ENCODE data around the gene ZFP91. TPM values are rescaled to one million over a fixed set of nuclear protein-coding genes. Genes with fewer than 3 reads are reported as not detected.

Gene ZFP91
- total RNA-seq, 2 experiments from 2014 or later: 37.2 to 38.0 TPM

DNA sequence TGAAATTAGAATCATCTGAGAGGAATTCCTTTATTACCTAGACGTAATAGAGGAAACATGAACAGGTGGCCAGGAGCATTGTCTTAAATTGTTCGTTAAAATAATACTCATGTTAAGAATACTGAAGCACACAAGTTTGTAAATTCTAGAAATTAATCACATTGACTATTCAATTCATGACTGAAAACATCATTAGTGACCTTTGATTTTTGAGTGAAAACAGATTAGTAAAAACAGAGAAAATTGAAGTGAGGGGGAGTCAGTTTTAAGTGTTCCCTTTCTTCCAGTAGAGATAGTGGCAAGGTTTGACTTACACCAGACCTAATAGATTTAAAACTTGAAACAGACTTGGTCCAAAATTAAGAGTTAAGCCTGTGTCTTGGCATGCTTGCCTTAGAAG lies 1.4 kb downstream of the ZFP91 start:
- POLR2A ChIA-PET: interaction anchor here (1.0 to 9.1 kb wide), 6 partner anchors 12 to 26 kb away, joined by 3 to 69 read pairs (median 8); no protein-coding TSS in a partner anchor

GRCh38 chr11:58582437-58582836 lies 3.6 kb downstream of the ZFP91 start:
- ChIA-PET CTCF (interaction anchor here (0.7 to 2.0 kb wide), 3 partner anchors 15 to 47 kb away, joined by 3 to 9 read pairs (median 3); no protein-coding TSS in a partner anchor), POLR2A (interaction anchor here (0.6 to 1.2 kb wide), 3 partner anchors 8 to 19 kb away, joined by 3 to 4 read pairs (median 4); no protein-coding TSS in a partner anchor)
- H3K9me3 Mint-ChIP-seq: no peaks in the 10 kb centered on the region
- peaks cover 49% of the 10 kb centered on the region for H3K36me3 Mint-ChIP-seq (ENCODE audit: low read depth)
- TF ChIP-seq CTCF (IDR thresholded peaks at IDR 0.05): no peak
- intact Hi-C loops (cut with micrococcal nuclease): no loop called here
- H3K4me3 Mint-ChIP-seq: peak overlapping the region; percentile 19
- H3K4me1 Mint-ChIP-seq (ENCODE audit: low read depth): peaks cover 51% of the 10 kb centered on the region
- no peak overlapping the region for H3K27ac Mint-ChIP-seq
- ATAC-seq: no peak
- no peaks in the 10 kb centered on the region for H3K27me3 Mint-ChIP-seq
- DNase-seq: no peak

More for the DNA sequence above, 1.4 kb downstream of the ZFP91 start:
- ATAC-seq (no peak), DNase-seq (no peak)
- TF ChIP-seq CTCF (IDR thresholded peaks at IDR 0.05): no peak
- Mint-ChIP-seq H3K36me3 (ENCODE audit: low read depth) (peaks cover 37% of the 10 kb centered on the region), H3K27me3 (no peaks in the 10 kb centered on the region), H3K4me3 (peak overlapping the region; percentile 93), H3K4me1 (ENCODE audit: low read depth) (peaks cover 41% of the 10 kb centered on the region), H3K9me3 (no peaks in the 10 kb centered on the region), H3K27ac (peak overlapping the region; percentile 100)
- intact Hi-C loops (cut with micrococcal nuclease): no loop called here
- CTCF ChIA-PET: interaction anchor here (1.0 to 1.2 kb wide), 2 partner anchors 12 to 16 kb away, joined by 3 to 4 read pairs; no protein-coding TSS in a partner anchor

GRCh38 chr11:58586998-58587397 lies 8.1 kb downstream of the ZFP91 start:
- H3K27ac Mint-ChIP-seq: no peak overlapping the region
- ChIA-PET POLR2A (interaction anchor here (0.8 kb wide), 1 partner anchor 9 kb away, joined by 3 read pairs; no protein-coding TSS in a partner anchor), CTCF (interaction anchor here (1.2 to 1.9 kb wide), 4 partner anchors 10 to 43 kb away, joined by 3 to 9 read pairs (median 5); no protein-coding TSS in a partner anchor)
- no peaks in the 10 kb centered on the region for H3K9me3 Mint-ChIP-seq
- ATAC-seq (no peak), DNase-seq (no peak)
- H3K4me3 Mint-ChIP-seq: no peak overlapping the region
- H3K4me1 Mint-ChIP-seq (ENCODE audit: low read depth): peaks cover 65% of the 10 kb centered on the region
- no peaks in the 10 kb centered on the region for H3K27me3 Mint-ChIP-seq
- intact Hi-C loops (cut with micrococcal nuclease): no loop called here
- TF ChIP-seq CTCF (IDR thresholded peaks at IDR 0.05): no peak
- peaks cover 36% of the 10 kb centered on the region for H3K36me3 Mint-ChIP-seq (ENCODE audit: low read depth)

GRCh38 chr11:58591659-58592058 lies 12.8 kb downstream of the ZFP91 start:
- Mint-ChIP-seq H3K27me3 (no peaks in the 10 kb centered on the region), H3K27ac (peak overlapping the region; percentile 1), H3K9me3 (no peaks in the 10 kb centered on the region), H3K4me1 (ENCODE audit: low read depth) (peaks cover 69% of the 10 kb centered on the region), H3K36me3 (ENCODE audit: low read depth) (peaks cover 43% of the 10 kb centered on the region), H3K4me3 (no peak overlapping the region)
- intact Hi-C loops (cut with micrococcal nuclease): no loop called here
- DNase-seq: no peak
- no peak for TF ChIP-seq CTCF (IDR thresholded peaks at IDR 0.05)
- POLR2A ChIA-PET: interaction anchor here (0.6 to 1.5 kb wide), 8 partner anchors 11 to 934 kb away, joined by 3 to 6 read pairs (median 4); no protein-coding TSS in a partner anchor
- CTCF ChIA-PET: no interaction called here
- ATAC-seq: no peak

GRCh38 chr11:58592760-58593472 lies 14.1 kb downstream of the ZFP91 start:
- no peak for TF ChIP-seq CTCF (IDR thresholded peaks at IDR 0.05)
- peak; percentile 67 for DNase-seq
- ChIA-PET POLR2A (interaction anchor here (0.5 to 1.5 kb wide), 8 partner anchors 11 to 37 kb away, joined by 3 to 6 read pairs (median 4); partner anchors contain the start of gene CNTF), CTCF (interaction anchor here (1.1 to 1.7 kb wide), 3 partner anchors 11 to 24 kb away, joined by 4 to 5 read pairs (median 5); no protein-coding TSS in a partner anchor)
- H3K4me3 Mint-ChIP-seq: no peak overlapping the region
- ATAC-seq: peak; percentile 89
- peak overlapping the region; percentile 75 for H3K27ac Mint-ChIP-seq
- no peaks in the 10 kb centered on the region for H3K27me3 Mint-ChIP-seq
- no peaks in the 10 kb centered on the region for H3K9me3 Mint-ChIP-seq
- peaks cover 72% of the 10 kb centered on the region for H3K4me1 Mint-ChIP-seq (ENCODE audit: low read depth)
- intact Hi-C loops (cut with micrococcal nuclease): no loop called here
- H3K36me3 Mint-ChIP-seq (ENCODE audit: low read depth): peaks cover 44% of the 10 kb centered on the region

Data from activated CD8-positive, alpha-beta T cell treated with anti-CD3 and anti-CD28 coated beads for 36 hours (primary cell).